Peyer's patch (tissue), 4 donors: Measurements from ENCODE around the gene ARHGAP31. TPM values are rescaled to one million over a fixed set of nuclear protein-coding genes. Genes with fewer than 3 reads are reported as not detected.

Source experiments
- DNase-seq, 3 donors: peaks; one replicate each; pipeline ENCODE4 v3.0.0-alpha.2; 2017 to 2019
- H3K27ac ChIP-seq, 4 donors: fragments of 200-600 bp; sonication (generic); one replicate each; pipeline ENCODE4 v1.5.1; 2016 to 2019
- H3K27me3 ChIP-seq, 2 donors: fragments of 200-600 bp; sonication (generic); one replicate each; pipeline ENCODE4 v1.5.1; 2019
- H3K36me3 ChIP-seq, 3 donors: fragments of 200-600 bp; sonication (generic); one replicate each; pipeline ENCODE4 v1.5.1; 2016 to 2019
- H3K4me1 ChIP-seq, 4 donors: fragments of 200-600 bp; sonication (generic); one replicate each; pipeline ENCODE4 v1.5.1; 2016 to 2019
- H3K4me3 ChIP-seq, 4 donors: fragments of 200-600 bp; sonication (generic); 1 replicate in 3 of 4; 2 replicates in 1 of 4; pipeline ENCODE4 v1.5.1; 2016 to 2019; ENCODE audit warnings: mild to moderate bottlenecking in 1 of 4
- H3K9me3 ChIP-seq, 4 donors: fragments of 200-600 bp; sonication (generic); one replicate each; pipeline ENCODE4 v1.5.1; 2016 to 2019; ENCODE audit warnings: mild to moderate bottlenecking in 1 of 4
- CTCF ChIP-seq, 6 experiments: fragments of 450-650 bp in 4 of 6; fragments of 200-600 bp in 2 of 6; sonication (generic) in 1 of 6; IDR thresholded peaks; one replicate each; pipeline ENCODE4 v1.5.1; 2017 to 2019; ENCODE audit warnings: antibody characterized with exemption in 6 of 6, mild to moderate bottlenecking in 3 of 6, moderate library complexity in 1 of 6
- POLR2A ChIP-seq, 2 donors: fragments of 450-650 bp; IDR thresholded peaks; one replicate each; pipeline ENCODE4 v1.5.1; 2017; ENCODE audit warnings: antibody characterized with exemption in 2 of 2, mild to moderate bottlenecking in 2 of 2, moderate library complexity in 2 of 2
- total RNA-seq, 4 donors: library from RNA; depleted of rRNA; stranded (reverse); fragments of >200 nt; gene quantifications; one replicate each; pipeline ENCODE4 v1.1.0, GENCODE V29; 2016

The ARHGAP31 gene
- total RNA-seq, 4 donors from 2014 or later: 4.7 to 19.0 (median 10.1) TPM

DNA sequence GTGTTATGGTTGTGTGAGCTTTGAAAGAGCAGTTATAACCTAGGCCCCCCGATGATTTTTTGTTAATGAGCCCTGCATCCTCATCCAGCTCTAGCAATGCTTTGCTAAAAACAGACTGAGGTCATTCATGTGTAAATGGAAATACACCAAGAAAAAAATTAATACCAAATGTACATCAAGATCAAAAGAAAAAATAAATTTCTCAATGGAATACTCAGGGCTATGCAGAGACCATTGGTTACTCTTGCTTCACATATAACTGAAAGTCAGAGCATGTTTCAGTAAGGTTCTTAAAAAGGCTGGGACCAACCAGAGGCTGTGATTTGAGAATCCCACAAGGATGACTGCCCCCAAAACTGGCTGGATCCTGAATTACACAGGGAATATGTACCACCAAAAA lies 48.0 kb downstream of the ARHGAP31 start:
- Histone ChIP-seq H3K27me3 (no peaks in the 10 kb centered on the region), H3K9me3 (no peaks in the 10 kb centered on the region), H3K4me3 (no peak overlapping the region), H3K36me3 (no peaks in the 10 kb centered on the region), H3K27ac (no peak overlapping the region), H3K4me1 (peaks cover 0 to 8% (median 0%) of the 10 kb centered on the region in 4 donors)
- DNase-seq: no peak
- TF ChIP-seq POLR2A (IDR thresholded peaks at IDR 0.05) (no peak), CTCF (IDR thresholded peaks at IDR 0.05) (no peak)

DNA sequence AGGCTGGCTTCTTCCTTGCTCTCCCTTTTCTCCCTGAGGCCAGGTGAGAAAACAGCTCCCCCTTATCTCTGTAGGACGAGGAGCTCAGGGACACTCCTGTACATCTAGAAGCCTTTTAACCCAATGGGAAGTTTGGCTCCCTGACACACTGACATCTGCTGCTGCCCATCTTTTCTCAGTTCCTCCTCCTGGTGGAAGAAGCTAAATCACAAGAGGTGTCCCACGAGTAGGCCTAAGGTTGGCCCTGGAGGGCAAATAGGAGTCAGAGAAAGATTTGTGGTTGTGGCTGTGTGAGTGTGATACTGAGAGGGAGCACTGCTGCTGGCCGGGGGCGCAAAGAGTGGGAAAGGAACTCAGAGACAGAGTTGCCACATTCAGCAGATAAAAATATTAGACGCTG lies 49.5 kb downstream of the ARHGAP31 start:
- H3K9me3 ChIP-seq: no peaks in the 10 kb centered on the region
- no peak overlapping the region for H3K4me3 ChIP-seq
- TF ChIP-seq CTCF (IDR thresholded peaks at IDR 0.05) (peak in 1 of 6 experiments; percentile 4), POLR2A (IDR thresholded peaks at IDR 0.05) (no peak)
- no peaks in the 10 kb centered on the region for H3K27me3 ChIP-seq
- H3K27ac ChIP-seq: no peak overlapping the region
- peaks cover 0 to 14% (median 0%) of the 10 kb centered on the region in 4 donors for H3K4me1 ChIP-seq
- H3K36me3 ChIP-seq: no peaks in the 10 kb centered on the region
- no peak for DNase-seq

DNA sequence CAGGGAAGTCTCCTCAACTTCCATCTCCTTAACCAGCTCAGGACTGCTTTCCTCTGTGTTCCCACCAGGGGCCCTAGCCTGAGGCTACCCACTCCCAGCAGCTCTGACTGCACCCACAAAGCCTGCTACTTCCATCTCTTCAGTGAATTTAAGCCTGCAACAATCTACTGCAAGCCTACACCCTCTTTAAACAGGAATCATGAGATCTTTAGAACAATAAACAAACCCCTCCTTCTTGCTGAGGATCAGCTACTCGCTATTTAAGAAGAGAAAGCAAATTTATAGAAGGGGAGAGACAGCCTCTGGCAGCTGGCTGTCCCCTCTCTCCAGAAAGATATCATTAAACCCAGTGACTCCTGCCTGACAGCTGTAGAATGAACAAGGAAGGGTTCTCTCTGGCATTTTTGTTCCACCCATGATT lies 51.9 kb downstream of the ARHGAP31 start:
- Histone ChIP-seq H3K36me3 (no peaks in the 10 kb centered on the region), H3K27me3 (no peaks in the 10 kb centered on the region), H3K4me3 (no peak overlapping the region), H3K4me1 (peaks cover 0 to 14% (median 0%) of the 10 kb centered on the region in 4 donors), H3K27ac (peak overlapping the region in 1 of 4 donors; percentile 18), H3K9me3 (no peaks in the 10 kb centered on the region)
- DNase-seq: no peak
- no peak for TF ChIP-seq POLR2A (IDR thresholded peaks at IDR 0.05)
- no peak for TF ChIP-seq CTCF (IDR thresholded peaks at IDR 0.05)

DNA sequence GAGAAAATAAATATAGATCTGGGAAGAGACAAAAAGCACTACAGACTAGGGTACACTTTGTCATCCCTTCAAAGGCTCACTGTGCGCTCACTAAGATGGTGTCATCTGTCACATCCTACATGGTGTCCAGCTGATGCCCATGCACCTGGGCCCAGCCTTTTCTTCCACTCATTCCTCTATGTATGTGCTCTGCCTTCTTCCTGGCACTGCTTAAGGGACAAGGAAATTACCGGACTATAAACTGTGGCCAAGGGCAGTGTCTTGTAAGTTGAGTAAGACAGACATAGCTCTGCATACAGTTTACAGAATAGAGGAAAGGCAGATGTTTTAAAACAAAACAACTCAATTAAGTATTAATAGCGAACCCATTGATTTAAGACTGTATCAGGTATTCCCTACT lies 52.9 kb downstream of the ARHGAP31 start:
- H3K4me1 ChIP-seq: peaks cover 0 to 16% (median 0%) of the 10 kb centered on the region in 4 donors
- no peak for TF ChIP-seq CTCF (IDR thresholded peaks at IDR 0.05)
- TF ChIP-seq POLR2A (IDR thresholded peaks at IDR 0.05): no peak
- H3K27me3 ChIP-seq: no peaks in the 10 kb centered on the region
- no peak overlapping the region for H3K4me3 ChIP-seq
- peak overlapping the region in 1 of 4 donors; percentile 9 for H3K27ac ChIP-seq
- no peaks in the 10 kb centered on the region for H3K36me3 ChIP-seq
- no peak for DNase-seq
- H3K9me3 ChIP-seq: no peaks in the 10 kb centered on the region

DNA sequence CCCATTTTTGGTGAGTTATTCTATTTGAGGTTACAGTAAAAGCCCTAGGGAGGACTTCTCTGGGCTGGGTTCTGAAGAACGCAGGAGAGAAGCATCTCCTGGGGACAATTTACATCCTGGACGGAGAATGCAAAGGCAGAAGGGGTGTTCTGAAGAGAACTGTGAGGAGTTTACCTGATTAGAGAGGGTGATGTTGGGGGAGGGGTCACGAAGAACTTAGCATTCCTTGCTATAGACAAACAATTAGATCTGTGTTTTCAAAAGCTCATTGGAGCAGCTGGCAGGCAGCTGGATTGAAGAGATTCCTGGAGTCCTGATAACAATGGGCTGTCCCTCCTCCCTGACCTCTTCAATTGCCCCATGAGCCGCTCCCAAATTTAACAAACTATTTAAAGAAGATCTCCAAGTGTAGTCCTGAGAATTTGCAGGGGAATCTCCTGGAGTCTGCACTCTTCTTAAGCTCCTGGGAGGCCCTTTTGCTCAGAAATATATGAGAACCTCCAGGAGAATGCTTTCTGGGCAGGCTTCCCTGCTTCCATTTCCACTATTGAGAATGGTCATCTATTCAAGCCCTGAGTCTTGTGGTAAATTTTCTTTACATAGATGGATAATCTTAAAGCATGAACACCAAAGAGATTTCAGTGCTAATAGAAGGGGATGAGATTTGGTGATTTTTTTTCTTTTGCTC lies 55.3 kb downstream of the ARHGAP31 start:
- H3K27me3 ChIP-seq: no peaks in the 10 kb centered on the region

DNA sequence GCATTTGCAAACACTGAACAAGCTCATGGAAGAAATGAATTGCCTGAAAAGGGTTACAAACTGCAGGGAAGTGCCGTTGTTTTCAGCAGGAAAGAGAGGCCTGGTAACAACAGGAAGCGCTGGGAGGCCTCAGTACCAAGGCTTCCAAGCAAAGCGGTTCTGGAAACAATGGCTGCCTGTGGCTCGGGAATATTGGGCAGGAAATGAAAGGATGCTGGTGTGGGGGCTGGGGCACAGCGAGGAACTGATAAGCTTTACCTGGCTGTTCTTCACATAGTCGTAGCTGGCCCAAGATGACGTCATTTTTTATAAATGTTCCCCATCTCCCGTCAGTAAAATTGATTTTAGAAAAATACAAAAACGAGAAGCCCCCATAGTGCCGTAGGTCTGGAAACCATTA lies 55.9 kb downstream of the ARHGAP31 start:
- Histone ChIP-seq H3K27me3 (no peaks in the 10 kb centered on the region), H3K9me3 (no peaks in the 10 kb centered on the region), H3K4me3 (no peak overlapping the region), H3K36me3 (no peaks in the 10 kb centered on the region), H3K27ac (peak overlapping the region in 1 of 4 donors; percentile 4), H3K4me1 (peaks cover 0 to 23% (median 0%) of the 10 kb centered on the region in 4 donors)
- no peak for DNase-seq
- no peak for TF ChIP-seq CTCF (IDR thresholded peaks at IDR 0.05)
- no peak for TF ChIP-seq POLR2A (IDR thresholded peaks at IDR 0.05)

More for the DNA sequence above, 55.3 kb downstream of the ARHGAP31 start:
- no peak overlapping the region for H3K4me3 ChIP-seq
- no peak for TF ChIP-seq POLR2A (IDR thresholded peaks at IDR 0.05)
- H3K9me3 ChIP-seq: no peaks in the 10 kb centered on the region
- peaks cover 0 to 25% (median 0%) of the 10 kb centered on the region in 4 donors for H3K4me1 ChIP-seq
- H3K36me3 ChIP-seq: no peaks in the 10 kb centered on the region
- H3K27ac ChIP-seq: no peak overlapping the region
- no peak for DNase-seq
